Heart right ventricle (tissue), 16 donors: ENCODE data around the gene SHKBP1. TPM values are rescaled to one million over a fixed set of nuclear protein-coding genes. Genes with fewer than 3 reads are reported as not detected.

Source experiments
- ATAC-seq, 8 donors: fragments of 200-7000 bp; cut with Tn5 transposase; one replicate each; pipeline ENCODE4 v1.9.1; 2020; ENCODE audit warnings: mild to moderate bottlenecking in 8 of 8, moderate library complexity in 8 of 8, moderate number of reproducible peaks in 1 of 8
- DNase-seq, 2 donors: peaks; one replicate each; pipeline ENCODE4 v3.0.0-alpha.2; 2020
- H3K27ac ChIP-seq, 10 donors: fragments of 200-600 bp; sonication (generic) in 2 of 10; one replicate each; pipeline versions ENCODE4 v1.5.0 to v1.8.0; 2020 to 2022; ENCODE audit warnings: mild to moderate bottlenecking in 3 of 10
- H3K27me3 ChIP-seq, 7 donors: fragments of 200-600 bp; one replicate each; pipeline ENCODE4 v1.8.0; 2021 to 2022; ENCODE audit warnings: mild to moderate bottlenecking in 2 of 7
- H3K36me3 ChIP-seq, 9 donors: fragments of 200-600 bp; sonication (generic) in 1 of 9; one replicate each; pipeline versions ENCODE4 v1.5.0 to v1.8.0; 2020 to 2022; ENCODE audit warnings: mild to moderate bottlenecking in 2 of 9
- H3K4me1 ChIP-seq, 9 donors: fragments of 200-600 bp; sonication (generic) in 1 of 9; one replicate each; pipeline versions ENCODE4 v1.5.0 to v1.8.0; 2020 to 2022; ENCODE audit warnings: mild to moderate bottlenecking in 4 of 9
- H3K4me3 ChIP-seq, 10 donors: fragments of 200-600 bp; sonication (generic) in 2 of 10; one replicate each; pipeline versions ENCODE4 v1.5.0 to v1.8.0; 2020 to 2022; ENCODE audit warnings: mild to moderate bottlenecking in 7 of 10, moderate library complexity in 2 of 10
- H3K9me3 ChIP-seq, 11 donors: fragments of 200-600 bp in 10 of 11; sonication (generic) in 2 of 11; one replicate each; pipeline versions ENCODE4 v1.5.0 to v1.8.0; 2013 to 2022; ENCODE audit warnings: mild to moderate bottlenecking in 2 of 11, control low read depth in 1 of 11, moderate library complexity in 1 of 11
- WGBS, 2 donors: extraction: QIAGEN DNeasy Blood & Tissue Kit; methylation state at CpG; one replicate each; pipeline ENCODE4 v1.1.7; 2013; ENCODE audit warnings: inconsistent platforms in 1 of 2; 5-methylcytosine and 5-hydroxymethylcytosine counted together
- intact Hi-C, 10 donors: fragments of 100-400 bp; cut with DNase I; formaldehyde crosslinking; loops; one replicate each; pipeline versions ENCODE4 v1.11.1 to v1.14.2; 2022
- polyA plus RNA-seq, 2 donors: library from polyadenylated mRNA; stranded (reverse); fragments of 200-250 nt; gene quantifications; one replicate each; pipeline ENCODE4 v1.2.3, GENCODE V29; 2013
- total RNA-seq, 10 donors: library from RNA; stranded (reverse); fragmentation: NEBNext Ultra II Directional in 3 of 10; extraction: Animal tissue kit (Norgen Biotek cat#: 25700) in 3 of 10; gene quantifications; one replicate each; pipeline versions ENCODE4 v1.2.1 to v1.2.4, GENCODE V29; 2021 to 2023
- TF ChIP-seq, protein P1 (sequence below), 9 donors: fragments of 200-600 bp; sonication (generic) in 2 of 9; IDR thresholded peaks; one replicate each; pipeline versions ENCODE4 v1.5.0 to v1.8.0; 2021 to 2022; ENCODE audit warnings: antibody characterized with exemption in 9 of 9, mild to moderate bottlenecking in 5 of 9, moderate library complexity in 1 of 9
- donor health status: Arrhythmogenic right ventricular cardiomyopathy.
- donor health status: ischemic (EF 13 %, LVEDD 7.1; RV severe dilation, severe dysfunction).
- donor health status: healthy with polysubstance abuse.
- donor health status: DM: no; HTN: yes; CAD: no.
- donor health status: DM: no; HTN: no; CAD: no.
- donor health status: ischemic (EF 25% LVEDD 6.9; RV normal size, moderate dysfunction).
- donor health status: ischemic (EF 25% LVEDD 5.7; RV mildly dilated, moderate dysfunction).
- donor health status: healthy.
- donor health status: DM: yes; HTN: yes; CAD: no.
- donor health status: Ischemic cardiomyopathy.
- donor health status: ischemic (EF 35%, LVEDD 5.7; RV mildly dilated, moderate dysfunction).
- donor health status: nonischemic (EF 11% LVEDD 7.7; RV severe dilation, severe dysfunction).
- donor health status: DM: yes; HTN: yes; CAD: no.
- donor health status: PGD.
- donor health status: ischemic (EF 29% LVEDD 5.4; RV normal size, mild dysfunction).
- donor health status: nonischemic (EF 23%, LVEDD 6.1; RV moderate dilation, normal function).

The SHKBP1 gene
- total and polyA plus RNA-seq, 12 donors, result 12.0 to 43.1 (median 16.4) TPM

DNA sequence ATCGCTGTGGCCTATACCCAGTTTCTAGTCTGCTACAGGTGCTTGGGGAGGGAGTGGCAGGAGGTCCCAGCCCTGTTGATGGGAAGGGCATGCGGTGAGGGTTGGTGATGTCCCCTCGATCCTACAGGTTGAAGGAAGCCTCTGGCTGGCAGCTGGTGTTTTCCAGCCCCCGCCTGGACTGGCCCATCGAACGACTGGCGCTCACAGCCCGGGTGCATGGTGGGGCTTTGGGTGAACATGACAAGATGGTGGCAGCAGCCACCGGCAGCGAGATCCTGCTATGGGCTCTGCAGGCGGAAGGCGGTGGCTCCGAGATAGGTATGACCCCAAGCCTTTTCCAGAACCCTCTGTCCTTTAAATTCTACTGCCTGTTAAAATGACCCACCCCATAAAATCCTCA lies 3.9 kb downstream of the SHKBP1 start:
- ATAC-seq (no peak), DNase-seq (no peak)
- Histone ChIP-seq H3K27me3 (no peaks in the 10 kb centered on the region), H3K27ac (peak overlapping the region in 1 of 10 donors; percentile 79), H3K9me3 (no peaks in the 10 kb centered on the region), H3K4me3 (peak overlapping the region in 1 of 10 donors; percentile 5), H3K4me1 (peaks cover 0 to 45% (median 13%) of the 10 kb centered on the region in 9 donors), H3K36me3 (peaks cover 0 to 73% (median 16%) of the 10 kb centered on the region in 9 donors)
- TF ChIP-seq, protein P1, sequence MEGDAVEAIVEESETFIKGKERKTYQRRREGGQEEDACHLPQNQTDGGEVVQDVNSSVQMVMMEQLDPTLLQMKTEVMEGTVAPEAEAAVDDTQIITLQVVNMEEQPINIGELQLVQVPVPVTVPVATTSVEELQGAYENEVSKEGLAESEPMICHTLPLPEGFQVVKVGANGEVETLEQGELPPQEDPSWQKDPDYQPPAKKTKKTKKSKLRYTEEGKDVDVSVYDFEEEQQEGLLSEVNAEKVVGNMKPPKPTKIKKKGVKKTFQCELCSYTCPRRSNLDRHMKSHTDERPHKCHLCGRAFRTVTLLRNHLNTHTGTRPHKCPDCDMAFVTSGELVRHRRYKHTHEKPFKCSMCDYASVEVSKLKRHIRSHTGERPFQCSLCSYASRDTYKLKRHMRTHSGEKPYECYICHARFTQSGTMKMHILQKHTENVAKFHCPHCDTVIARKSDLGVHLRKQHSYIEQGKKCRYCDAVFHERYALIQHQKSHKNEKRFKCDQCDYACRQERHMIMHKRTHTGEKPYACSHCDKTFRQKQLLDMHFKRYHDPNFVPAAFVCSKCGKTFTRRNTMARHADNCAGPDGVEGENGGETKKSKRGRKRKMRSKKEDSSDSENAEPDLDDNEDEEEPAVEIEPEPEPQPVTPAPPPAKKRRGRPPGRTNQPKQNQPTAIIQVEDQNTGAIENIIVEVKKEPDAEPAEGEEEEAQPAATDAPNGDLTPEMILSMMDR (IDR thresholded peaks at IDR 0.05), result no peak
- 98 to 99% methylated on average over 13 of the region's 13 CpGs for WGBS, 2 donors
- intact Hi-C loops, result no loop called here

- no peak overlapping the region for H3K27ac ChIP-seq
- H3K4me3 ChIP-seq, result no peak overlapping the region
- intact Hi-C loops, result no loop called here
- TF ChIP-seq, protein P1 (IDR thresholded peaks at IDR 0.05), result no peak
- peaks cover 0 to 81% (median 16%) of the 10 kb centered on the region in 9 donors for H3K36me3 ChIP-seq
- H3K27me3 ChIP-seq, result no peaks in the 10 kb centered on the region
- WGBS, 2 donors, result 96 to 98% methylated on average over 5 of the region's 5 CpGs
- no peak for ATAC-seq
- H3K4me1 ChIP-seq, result peaks cover 0 to 40% (median 7%) of the 10 kb centered on the region in 9 donors
- no peak for DNase-seq
- H3K9me3 ChIP-seq, result no peaks in the 10 kb centered on the region
These were observed 4.9 kb downstream of the SHKBP1 start for GRCh38 chr19:40581531-40581930.

DNA sequence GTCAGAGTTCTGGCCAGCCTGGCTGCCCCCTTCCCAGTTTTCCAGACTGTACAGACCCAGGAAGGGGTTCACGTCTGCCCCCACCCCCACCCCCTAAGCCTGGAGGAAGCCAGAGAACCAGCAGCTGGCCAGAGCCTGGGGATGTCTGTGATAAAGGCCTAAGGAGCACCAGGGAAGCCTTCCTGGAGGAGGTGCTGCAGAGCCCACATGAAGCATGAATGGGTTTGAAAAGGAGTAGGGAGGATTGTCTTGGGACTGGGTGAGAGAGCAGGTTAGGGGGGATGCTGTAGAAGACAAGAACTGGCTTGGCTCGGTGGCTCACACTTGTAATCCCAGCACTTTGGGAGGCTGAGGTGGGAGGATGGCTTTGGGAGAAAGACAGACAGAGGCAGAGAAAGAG lies 5.8 kb downstream of the SHKBP1 start:
- WGBS, 2 donors, result 94% methylated on average over 2 of the region's 2 CpGs
- TF ChIP-seq, protein P1 (IDR thresholded peaks at IDR 0.05), result no peak
- Histone ChIP-seq H3K9me3 (no peaks in the 10 kb centered on the region), H3K4me1 (peaks cover 0 to 37% (median 2%) of the 10 kb centered on the region in 9 donors), H3K4me3 (no peak overlapping the region), H3K27ac (no peak overlapping the region), H3K36me3 (peaks cover 0 to 90% (median 16%) of the 10 kb centered on the region in 9 donors), H3K27me3 (no peaks in the 10 kb centered on the region)
- DNase-seq (no peak), ATAC-seq (no peak)
- intact Hi-C loops, result no loop called here

- Histone ChIP-seq H3K36me3 (peaks cover 0 to 94% (median 16%) of the 10 kb centered on the region in 9 donors), H3K27ac (no peak overlapping the region), H3K4me1 (peaks cover 0 to 31% (median 0%) of the 10 kb centered on the region in 9 donors), H3K27me3 (no peaks in the 10 kb centered on the region), H3K4me3 (no peak overlapping the region), H3K9me3 (no peaks in the 10 kb centered on the region)
- DNase-seq (no peak), ATAC-seq (peak in 1 of 8 donors; percentile 7)
- intact Hi-C loops, result no loop called here
- TF ChIP-seq, protein P1 (IDR thresholded peaks at IDR 0.05), result no peak
- WGBS, 2 donors, result 89% methylated on average over 13 to 14 of the region's 14 CpGs
These were observed 6.6 kb downstream of the SHKBP1 start for GRCh38 chr19:40583283-40583682.
